ENCODE data around the gene JAZF1.

JAZF1 gene

GRCh38 chr7:28106321-28106829 lies 74.2 kb downstream of the JAZF1 start:
- DNase-seq (ENCODE audit: low spot score): no peak

- no peak for DNase-seq (ENCODE audit: low spot score)
Measured at GRCh38 chr7:28105234-28105633, 75.4 kb downstream of the JAZF1 start.

DNA sequence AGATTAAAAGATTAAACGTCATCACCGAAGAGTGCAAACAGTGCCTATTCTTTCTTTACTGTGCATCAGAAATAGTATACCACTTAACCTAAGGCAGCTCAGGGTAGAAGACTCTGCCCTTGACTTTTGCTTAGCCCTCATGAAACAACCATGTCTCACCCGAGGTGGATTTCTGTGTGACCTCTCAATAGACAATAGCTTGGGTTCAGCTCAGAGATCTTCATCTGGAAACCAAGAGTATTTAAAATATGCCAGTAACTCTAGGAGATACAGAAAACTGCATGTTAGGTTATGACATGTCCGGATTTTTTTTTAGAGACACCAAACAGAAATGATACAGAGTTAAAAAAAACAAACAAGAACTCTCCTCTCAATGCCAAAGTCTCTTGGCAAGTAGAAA lies 75.8 kb downstream of the JAZF1 start:
- no peak for DNase-seq (ENCODE audit: low spot score)

DNA sequence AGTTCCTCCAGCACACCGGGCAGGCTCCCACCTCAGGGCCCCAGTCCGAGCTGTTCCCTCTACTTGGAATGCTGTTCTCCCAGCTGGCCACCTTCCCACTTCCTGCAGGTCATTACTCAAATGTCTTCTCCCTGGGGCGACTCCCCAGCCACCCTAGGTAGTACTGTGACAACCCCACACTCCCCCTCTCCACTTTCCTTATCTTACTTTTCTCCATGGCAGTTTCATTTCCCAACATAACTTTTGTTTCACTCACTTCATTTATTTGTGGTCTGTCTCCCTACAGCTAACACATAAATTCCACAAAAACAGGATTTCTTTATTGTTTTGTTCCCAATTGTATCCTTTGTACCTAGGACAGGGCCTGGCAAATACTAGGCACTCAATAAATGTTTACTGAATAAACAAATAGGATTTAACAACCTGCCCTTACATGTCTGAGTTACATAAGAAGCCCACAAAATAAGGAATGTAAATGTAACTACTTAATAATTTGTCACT lies 76.5 kb downstream of the JAZF1 start:
- no peak for DNase-seq (ENCODE audit: low spot score)

GRCh38 chr7:28102797-28103196 lies 77.8 kb downstream of the JAZF1 start:
- DNase-seq (ENCODE audit: low spot score): no peak

GRCh38 chr7:28096713-28097112 lies 83.9 kb downstream of the JAZF1 start:
- DNase-seq (ENCODE audit: low spot score): peak; percentile 81

- no peak for DNase-seq (ENCODE audit: low spot score)
Measured at GRCh38 chr7:28095231-28095630, 85.4 kb downstream of the JAZF1 start.

GRCh38 chr7:28093623-28094232 lies 86.9 kb downstream of the JAZF1 start:
- DNase-seq (ENCODE audit: low spot score): peak; percentile 74

DNA sequence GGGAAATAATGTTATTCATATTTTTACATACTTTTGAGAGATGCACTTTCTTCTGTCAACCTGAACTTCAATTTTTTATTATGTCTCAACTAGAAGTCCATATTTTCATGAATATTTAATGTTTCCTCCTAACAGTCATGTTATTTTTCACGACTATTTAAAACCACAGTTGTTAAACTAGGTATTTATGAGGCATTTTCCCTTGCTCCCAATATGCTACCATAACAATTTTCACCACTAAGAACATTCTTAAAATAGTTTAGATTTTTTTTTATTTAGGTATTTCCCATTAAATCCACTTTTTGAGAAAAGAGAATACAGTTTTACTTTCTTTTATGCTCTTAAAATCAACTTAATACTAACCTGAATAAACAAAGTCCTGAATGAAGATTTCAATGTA lies 89.4 kb downstream of the JAZF1 start:
- DNase-seq (ENCODE audit: low spot score): no peak

DNA sequence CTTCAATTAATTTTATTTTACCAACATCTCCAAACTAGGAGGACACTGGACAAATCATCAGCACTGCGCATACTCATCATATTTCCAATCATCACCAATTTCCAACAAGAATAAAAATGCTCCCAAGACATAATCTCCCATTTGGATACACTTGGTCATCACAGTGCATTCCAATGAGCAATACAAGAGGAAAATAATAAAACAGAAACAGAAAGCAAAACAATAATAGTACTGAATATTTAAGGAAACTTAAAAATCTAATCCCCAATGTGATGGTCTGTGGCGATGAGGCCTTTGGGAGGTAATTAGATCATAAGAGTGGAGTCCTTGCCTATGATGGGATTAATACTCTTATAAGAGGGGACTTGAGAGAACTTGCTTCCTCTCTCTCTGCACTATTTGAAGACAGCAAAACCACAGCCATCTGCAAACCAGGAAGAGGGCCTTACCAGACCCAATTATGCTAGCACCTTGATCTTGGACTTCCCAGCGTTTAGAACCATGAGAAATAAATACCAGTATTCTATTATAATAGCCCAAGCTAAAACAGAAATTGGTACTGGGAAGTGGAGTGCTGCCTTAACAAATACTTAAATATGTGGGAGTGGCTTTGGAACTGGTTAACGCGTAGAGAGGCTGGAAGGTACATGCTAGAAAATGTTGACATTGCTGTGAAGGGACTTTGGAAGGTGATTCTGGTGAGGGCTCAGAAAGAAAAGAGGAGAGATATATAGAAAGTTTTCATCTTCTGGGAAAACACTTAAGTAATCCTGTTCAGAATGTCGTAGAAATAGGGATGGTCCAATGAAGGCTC lies 91.5 kb downstream of the JAZF1 start:
- DNase-seq (ENCODE audit: low spot score): no peak

- DNase-seq (ENCODE audit: low spot score): no peak
Measured at GRCh38 chr7:28088032-28088431, 92.6 kb downstream of the JAZF1 start.

DNA sequence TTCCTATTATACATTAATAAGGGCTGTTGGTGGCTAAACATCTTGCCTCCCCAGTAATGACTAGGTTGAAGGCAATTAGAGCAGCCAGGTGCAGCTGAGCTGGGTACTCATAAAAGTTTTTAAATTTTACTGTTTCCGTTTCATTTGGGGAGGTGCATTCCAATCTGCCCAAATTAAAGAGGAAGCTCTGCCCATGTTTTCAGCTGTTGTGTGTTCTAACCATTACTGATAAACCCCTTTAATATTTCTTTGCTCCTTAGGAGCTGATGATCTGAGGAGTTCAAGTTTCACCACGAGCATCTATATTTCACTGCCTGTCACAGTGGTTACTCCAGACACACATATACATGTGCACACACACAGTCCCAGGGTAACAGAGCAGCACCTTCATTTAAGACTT lies 94.4 kb downstream of the JAZF1 start:
- no peak for DNase-seq (ENCODE audit: low spot score)

- no peak for DNase-seq (ENCODE audit: low spot score)
Measured at GRCh38 chr7:28083998-28084985, 96.3 kb downstream of the JAZF1 start.

DNA sequence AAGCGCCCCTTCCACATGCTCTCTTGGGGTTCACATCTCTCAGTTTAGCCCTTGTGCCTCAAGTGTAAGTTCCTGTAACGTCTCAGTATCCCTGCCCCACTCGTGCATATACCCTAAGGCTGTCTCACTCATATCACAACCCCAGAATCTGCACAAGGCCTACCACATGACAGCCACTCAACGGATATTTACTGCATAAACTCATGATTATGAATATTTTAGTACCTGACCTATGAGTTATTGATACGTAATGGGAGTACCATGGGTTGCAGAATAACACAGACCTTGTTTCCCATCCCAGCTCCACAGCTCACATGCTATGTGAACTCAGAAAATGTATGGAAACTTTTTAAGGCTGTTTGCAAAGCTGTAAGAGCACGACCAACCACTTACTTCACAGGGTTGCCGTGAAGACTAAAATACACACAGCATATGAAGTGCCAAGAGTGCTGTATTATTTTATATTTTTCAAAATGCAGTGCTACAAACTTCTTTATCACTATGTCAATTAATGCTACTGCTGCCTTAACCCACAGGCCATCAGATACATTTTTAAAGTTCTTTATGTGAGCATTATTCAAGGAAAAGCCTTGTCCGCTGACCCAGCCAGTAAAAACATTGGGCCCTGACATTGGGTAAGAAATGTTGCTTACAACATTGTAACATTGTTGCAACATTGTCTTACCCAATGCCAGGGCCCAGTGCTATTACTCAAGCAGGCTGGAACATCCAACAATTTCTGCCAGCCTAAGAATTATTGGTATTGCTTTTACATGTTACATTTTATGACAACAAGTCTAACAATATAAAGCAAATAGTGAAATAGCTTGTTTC lies 97.2 kb downstream of the JAZF1 start:
- no peak for DNase-seq (ENCODE audit: low spot score)

GRCh38 chr7:28082071-28082470 lies 98.5 kb downstream of the JAZF1 start:
- DNase-seq (ENCODE audit: low spot score): no peak

DNA sequence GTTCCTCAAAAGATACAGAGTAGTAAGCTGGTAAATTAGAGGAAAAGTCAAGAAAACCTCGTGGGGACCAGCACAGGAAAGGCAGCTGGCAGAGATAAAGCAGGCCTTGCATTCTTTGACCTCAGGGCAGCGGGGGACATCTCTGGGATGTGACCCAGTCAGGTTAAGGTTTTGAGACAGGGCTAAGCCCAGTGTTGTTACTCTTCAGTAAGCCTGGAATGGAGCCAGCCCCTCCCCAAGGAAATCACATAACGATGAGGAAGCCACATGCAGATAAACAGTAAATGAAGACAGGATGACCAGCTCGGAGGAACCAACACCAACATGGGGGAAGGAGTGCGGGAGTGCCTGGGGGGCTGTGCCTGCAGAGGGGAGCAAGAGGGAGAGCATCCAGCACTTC lies 99.6 kb downstream of the JAZF1 start:
- DNase-seq (ENCODE audit: low spot score): no peak

- peak; percentile 46 for DNase-seq (ENCODE audit: low spot score)
Measured at GRCh38 chr7:28078036-28078901, 102.3 kb downstream of the JAZF1 start.

DNA sequence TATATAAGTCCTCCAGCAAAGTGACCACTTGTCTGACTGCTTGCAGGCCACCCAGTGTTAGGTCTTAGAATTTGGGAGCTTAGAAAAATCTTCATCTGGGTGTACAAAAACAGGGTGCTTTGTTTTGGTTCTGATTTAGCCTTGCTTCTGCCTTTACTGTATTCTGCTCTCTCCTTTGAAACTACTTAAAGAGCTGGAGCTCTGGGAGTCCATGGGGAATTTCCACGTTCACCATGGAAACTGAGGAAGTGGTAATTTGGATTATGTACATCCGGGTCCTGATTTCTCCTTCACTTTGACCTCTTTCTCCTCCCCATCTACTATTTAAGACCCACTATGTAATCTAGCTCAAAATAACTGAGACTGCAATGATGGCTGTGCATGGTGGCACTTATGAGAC lies 103.0 kb downstream of the JAZF1 start:
- DNase-seq (ENCODE audit: low spot score): no peak

- no peak for DNase-seq (ENCODE audit: low spot score)
Measured at GRCh38 chr7:28076423-28077200, 104.0 kb downstream of the JAZF1 start.
